Measurements from ENCODE around the gene FTSJ1.

FTSJ1 gene

GRCh38 chrX:48497871-48498270 is 21.9 kb downstream of the FTSJ1 start:
- DNase-seq (ENCODE audit: low read depth), result no peak
- H3K4me3 ChIP-seq (replicated peaks; ENCODE audit: low read depth, low read length), result no peak overlapping the region
- TF ChIP-seq, protein P1, sequence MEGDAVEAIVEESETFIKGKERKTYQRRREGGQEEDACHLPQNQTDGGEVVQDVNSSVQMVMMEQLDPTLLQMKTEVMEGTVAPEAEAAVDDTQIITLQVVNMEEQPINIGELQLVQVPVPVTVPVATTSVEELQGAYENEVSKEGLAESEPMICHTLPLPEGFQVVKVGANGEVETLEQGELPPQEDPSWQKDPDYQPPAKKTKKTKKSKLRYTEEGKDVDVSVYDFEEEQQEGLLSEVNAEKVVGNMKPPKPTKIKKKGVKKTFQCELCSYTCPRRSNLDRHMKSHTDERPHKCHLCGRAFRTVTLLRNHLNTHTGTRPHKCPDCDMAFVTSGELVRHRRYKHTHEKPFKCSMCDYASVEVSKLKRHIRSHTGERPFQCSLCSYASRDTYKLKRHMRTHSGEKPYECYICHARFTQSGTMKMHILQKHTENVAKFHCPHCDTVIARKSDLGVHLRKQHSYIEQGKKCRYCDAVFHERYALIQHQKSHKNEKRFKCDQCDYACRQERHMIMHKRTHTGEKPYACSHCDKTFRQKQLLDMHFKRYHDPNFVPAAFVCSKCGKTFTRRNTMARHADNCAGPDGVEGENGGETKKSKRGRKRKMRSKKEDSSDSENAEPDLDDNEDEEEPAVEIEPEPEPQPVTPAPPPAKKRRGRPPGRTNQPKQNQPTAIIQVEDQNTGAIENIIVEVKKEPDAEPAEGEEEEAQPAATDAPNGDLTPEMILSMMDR (IDR thresholded peaks at IDR 0.05; ENCODE audit: low read length, missing control alignments), result no peak

DNA sequence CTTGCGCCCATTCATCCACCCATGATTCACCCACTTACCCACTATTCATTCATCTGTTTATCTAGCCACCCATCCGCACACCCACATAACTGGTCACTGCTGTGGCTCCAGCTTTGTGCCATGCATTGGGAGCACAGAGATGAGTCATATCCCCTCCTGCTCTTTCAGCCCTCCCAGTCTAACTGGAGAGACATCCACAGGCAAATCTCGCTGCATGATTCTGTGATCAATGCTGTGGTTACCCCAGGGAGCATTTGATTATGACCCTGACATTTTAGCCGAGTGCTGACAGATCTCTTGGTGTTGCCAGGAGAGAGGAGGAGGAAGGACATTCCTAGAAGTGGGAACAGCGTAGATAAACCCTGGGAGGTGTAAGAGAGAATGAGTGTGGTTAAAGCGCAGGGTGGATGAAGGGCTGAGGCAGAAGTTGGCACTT is 22.4 kb downstream of the FTSJ1 start:
- TF ChIP-seq, protein P1 (IDR thresholded peaks at IDR 0.05; ENCODE audit: low read length, missing control alignments), result no peak

GRCh38 chrX:48504261-48504660 is 28.3 kb downstream of the FTSJ1 start:
- no peak overlapping the region for H3K4me3 ChIP-seq (replicated peaks; ENCODE audit: low read depth, low read length)
- TF ChIP-seq, protein P1 (IDR thresholded peaks at IDR 0.05; ENCODE audit: low read length, missing control alignments), result no peak
- no peak for DNase-seq (ENCODE audit: low read depth)

More for the DNA sequence above, 22.4 kb downstream of the FTSJ1 start:
- peak; percentile 49 for DNase-seq (ENCODE audit: low read depth)
- no peak overlapping the region for H3K4me3 ChIP-seq (replicated peaks; ENCODE audit: low read depth, low read length)

GRCh38 chrX:48505481-48505880 is 29.5 kb downstream of the FTSJ1 start:
- TF ChIP-seq, protein P1 (IDR thresholded peaks at IDR 0.05; ENCODE audit: low read length, missing control alignments), result no peak
- no peak overlapping the region for H3K4me3 ChIP-seq (replicated peaks; ENCODE audit: low read depth, low read length)
- DNase-seq (ENCODE audit: low read depth), result no peak

- TF ChIP-seq, protein P1 (IDR thresholded peaks at IDR 0.05; ENCODE audit: low read length, missing control alignments), result no peak
- DNase-seq (ENCODE audit: low read depth), result no peak
- H3K4me3 ChIP-seq (replicated peaks; ENCODE audit: low read depth, low read length), result no peak overlapping the region
Observed at GRCh38 chrX:48507246-48507645, 31.2 kb downstream of the FTSJ1 start.

- peak within 1 kb of the TSS; percentile 73 for H3K4me3 ChIP-seq (replicated peaks; ENCODE audit: low read depth, low read length)
- DNase-seq (ENCODE audit: low read depth), result peak; percentile 54
- TF ChIP-seq, protein P1 (IDR thresholded peaks at IDR 0.05; ENCODE audit: low read length, missing control alignments), result no peak
Observed at GRCh38 chrX:48508400-48509244, 32.6 kb downstream of the FTSJ1 start, which contains the start of gene PORCN. Gene PORCN (plus strand): TSS chrX:48508992. CDS start chrX:48509821, 829 bp downstream.
